HG03025 (cell line): ENCODE data around the gene ADAM29.
"Not testable (repeated sequence)": the region's sequence is repeated elsewhere in the genome, so short reads cannot be mapped to it uniquely, and the experiment has no call there.

Source experiments
- ATAC-seq: cut with Tn5 transposase; IDR thresholded peaks from one replicate; pipeline ENCODE4 v1.9.1; 2021; ENCODE audit warnings: mild to moderate bottlenecking, moderate library complexity; ENCODE audit not compliant: unreplicated experiment, low FRiP score

The ADAM29 gene

GRCh38 chr4:174918058-174918457 is at the start of gene ADAM29:
TSS of gene ADAM29 (plus strand) at chr4:174918358. CDS start at chr4:174975526, 57,168 bp downstream.
- no peak for ATAC-seq

- no peak for ATAC-seq
Observed at GRCh38 chr4:174869339-174869738, 48.8 kb upstream of the ADAM29 start.

GRCh38 chr4:174870311-174870710 is 47.8 kb upstream of the ADAM29 start:
- no peak for ATAC-seq

- no peak for ATAC-seq
Observed at GRCh38 chr4:174871407-174871806, 46.8 kb upstream of the ADAM29 start.

GRCh38 chr4:174873146-174873545 is 45.0 kb upstream of the ADAM29 start:
- not testable (repeated sequence) for ATAC-seq

- peak; percentile 77 for ATAC-seq
Observed at GRCh38 chr4:174873931-174874330, 44.2 kb upstream of the ADAM29 start.

- no peak for ATAC-seq
Observed at GRCh38 chr4:174874898-174875297, 43.3 kb upstream of the ADAM29 start.

- no peak for ATAC-seq
Observed at GRCh38 chr4:174880001-174880400, 38.2 kb upstream of the ADAM29 start.

GRCh38 chr4:174882317-174882992 is 35.7 kb upstream of the ADAM29 start:
- ATAC-seq: peak; percentile 55

- no peak for ATAC-seq
Observed at GRCh38 chr4:174907508-174907907, 10.7 kb upstream of the ADAM29 start.

GRCh38 chr4:174910271-174910670 is 7.9 kb upstream of the ADAM29 start:
- ATAC-seq: no peak

- ATAC-seq: no peak
Observed at GRCh38 chr4:174912919-174913543, 5.1 kb upstream of the ADAM29 start.

- ATAC-seq: no peak
Observed at GRCh38 chr4:174919886-174920423, 1.8 kb downstream of the ADAM29 start.

GRCh38 chr4:174926958-174927357 is 8.8 kb downstream of the ADAM29 start:
- ATAC-seq: no peak

- peak; percentile 63 for ATAC-seq
Observed at GRCh38 chr4:174928174-174928573, 10.0 kb downstream of the ADAM29 start.

GRCh38 chr4:174928575-174929253 is 10.6 kb downstream of the ADAM29 start:
- peak; percentile 33 for ATAC-seq

GRCh38 chr4:174929346-174929745 is 11.2 kb downstream of the ADAM29 start:
- ATAC-seq: peak; percentile 17

- peak; percentile 27 for ATAC-seq
Observed at GRCh38 chr4:174930895-174931294, 12.7 kb downstream of the ADAM29 start.

GRCh38 chr4:174933083-174933482 is 14.9 kb downstream of the ADAM29 start:
- peak; percentile 36 for ATAC-seq

GRCh38 chr4:174934360-174934759 is 16.2 kb downstream of the ADAM29 start:
- ATAC-seq: no peak

GRCh38 chr4:174935607-174936006 is 17.4 kb downstream of the ADAM29 start:
- ATAC-seq: no peak
